H54 (cell line): ENCODE measurements around the gene GAS7.
"Not testable (repeated sequence)": the region's sequence is repeated elsewhere in the genome, so short reads cannot be mapped to it uniquely, and the experiment has no call there.

Experiments used
- DNase-seq: peaks from one replicate; pipeline ENCODE4 v3.0.0; 2011; ENCODE audit warnings: low spot score, mixed read lengths; ENCODE audit not compliant: insufficient read length
- FAIRE-seq: peaks from 3 replicates; lab custom pipeline; 2011; peaks lifted over from hg19 to GRCh38; lab: Jason Lieb, UNC
- POLR2A ChIP-seq: IDR thresholded peaks from 2 replicates; pipeline ENCODE4 v1.6.1; 2011; ENCODE audit warnings: low read depth, mild to moderate bottlenecking, low read length

The GAS7 gene

DNA sequence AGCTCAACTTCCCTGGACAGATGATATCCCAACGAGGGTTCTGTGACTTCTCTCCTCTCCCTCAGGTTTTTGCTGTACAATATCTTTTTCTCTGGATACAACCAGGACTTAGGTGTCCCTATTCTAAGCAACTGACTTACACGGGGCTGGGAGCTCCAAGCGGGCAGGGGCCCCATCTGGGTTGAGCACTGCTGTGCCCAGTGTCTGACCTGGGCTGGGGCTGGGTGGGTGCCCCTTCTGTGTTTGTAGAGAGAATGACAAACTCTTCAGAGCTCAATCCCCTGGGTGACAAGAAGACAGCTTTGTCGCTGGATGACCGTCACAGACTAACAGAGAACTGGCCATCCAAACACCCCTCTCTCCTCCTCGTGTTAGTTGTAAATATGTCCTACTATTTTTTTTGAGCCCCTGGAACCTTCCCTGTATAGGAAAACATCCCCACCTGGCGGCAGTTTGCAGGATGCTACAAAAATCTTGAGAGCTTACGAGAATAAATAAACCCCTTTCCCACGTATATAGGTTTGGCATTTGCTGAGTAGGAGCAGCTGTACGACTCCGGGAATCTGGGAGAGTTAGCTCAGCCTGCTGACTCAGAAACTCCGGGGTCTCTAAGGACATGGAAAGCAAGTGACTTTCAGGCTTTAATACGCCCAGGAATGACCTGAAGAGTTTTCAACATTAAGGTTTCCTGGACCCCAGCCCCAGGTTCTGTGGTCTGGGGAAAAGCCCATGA is 269.6 kb downstream of the GAS7 start:
- FAIRE-seq: no peak
- TF ChIP-seq POLR2A: no peak
- DNase-seq: peak; percentile 66

DNA sequence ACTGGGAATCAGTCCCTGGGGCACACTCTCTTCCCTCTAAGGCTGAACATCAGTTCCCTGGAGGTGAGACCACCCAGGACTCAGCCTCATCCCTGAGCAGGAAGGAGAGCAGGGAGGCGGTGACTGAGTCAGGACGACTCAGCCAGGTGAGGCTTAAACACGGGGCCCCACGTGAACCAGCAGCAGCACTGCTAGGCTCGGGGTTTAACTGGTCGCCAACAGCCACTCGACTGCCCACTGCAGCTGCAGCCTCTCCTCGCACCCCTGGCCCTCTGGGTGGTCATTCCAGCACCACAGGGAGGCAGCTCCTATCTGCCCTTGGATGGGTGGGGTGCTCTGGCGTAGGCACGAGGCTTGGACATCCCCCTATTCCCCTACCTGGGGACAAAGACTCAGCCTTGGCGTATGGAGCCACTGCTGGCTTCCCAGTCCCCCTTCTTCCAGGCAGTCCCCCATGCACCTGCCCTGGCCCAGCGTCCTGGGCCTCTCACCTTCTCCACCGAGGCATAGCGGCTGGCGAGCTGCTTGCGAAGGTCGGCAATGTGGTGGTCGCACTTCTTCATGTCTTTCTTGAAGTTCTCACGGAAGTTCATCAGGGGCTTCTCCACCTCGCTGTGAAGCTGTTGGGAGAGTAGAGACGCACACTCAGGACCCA is 272.1 kb downstream of the GAS7 start:
- TF ChIP-seq POLR2A: no peak
- DNase-seq: no peak
- FAIRE-seq: no peak

DNA sequence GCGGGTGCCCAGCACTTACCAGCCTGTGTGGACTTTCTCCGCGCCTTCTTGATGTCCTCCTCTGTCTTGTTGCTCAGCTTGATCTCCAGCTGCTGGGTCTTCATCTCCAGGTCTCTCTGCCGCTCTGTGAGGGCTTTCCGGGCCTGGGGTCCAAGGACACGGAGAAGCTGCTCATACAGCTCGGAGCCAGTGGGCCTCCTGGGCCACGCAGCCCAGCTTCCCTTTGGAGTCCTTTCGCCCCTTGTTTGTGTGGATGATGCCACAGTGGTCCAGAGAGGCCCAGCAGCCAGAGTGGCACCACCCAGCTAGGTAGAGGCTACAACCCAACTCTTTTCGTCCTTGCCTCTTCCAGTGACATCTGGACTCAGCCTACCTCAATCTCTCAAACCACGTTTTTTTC is 272.9 kb downstream of the GAS7 start:
- FAIRE-seq (no peak), DNase-seq (no peak)
- TF ChIP-seq POLR2A: no peak

DNA sequence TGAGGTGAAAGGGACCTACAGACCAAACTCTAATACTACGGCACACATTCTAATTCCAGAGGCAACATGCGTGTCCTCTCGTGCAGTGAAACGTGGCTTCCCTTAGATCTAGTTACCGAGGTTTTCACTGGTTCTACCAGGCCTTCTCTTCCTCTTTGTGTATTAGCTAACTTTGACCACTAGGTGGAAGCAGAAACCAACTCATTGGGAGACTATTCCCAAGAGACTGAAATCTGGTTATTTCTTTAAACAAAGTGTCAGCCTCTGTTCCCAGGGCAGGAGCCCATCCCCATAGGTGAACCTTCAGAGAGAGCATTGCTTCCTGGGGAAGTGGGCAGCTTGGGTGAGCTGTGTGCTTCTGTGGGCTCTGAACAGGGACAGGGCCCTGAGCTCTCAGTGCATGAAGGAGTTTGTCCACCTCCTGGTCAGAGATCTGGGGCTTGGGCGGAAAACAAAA is 273.6 kb downstream of the GAS7 start:
- TF ChIP-seq POLR2A: no peak
- DNase-seq: peak; percentile 60
- FAIRE-seq: peak; percentile 75

DNA sequence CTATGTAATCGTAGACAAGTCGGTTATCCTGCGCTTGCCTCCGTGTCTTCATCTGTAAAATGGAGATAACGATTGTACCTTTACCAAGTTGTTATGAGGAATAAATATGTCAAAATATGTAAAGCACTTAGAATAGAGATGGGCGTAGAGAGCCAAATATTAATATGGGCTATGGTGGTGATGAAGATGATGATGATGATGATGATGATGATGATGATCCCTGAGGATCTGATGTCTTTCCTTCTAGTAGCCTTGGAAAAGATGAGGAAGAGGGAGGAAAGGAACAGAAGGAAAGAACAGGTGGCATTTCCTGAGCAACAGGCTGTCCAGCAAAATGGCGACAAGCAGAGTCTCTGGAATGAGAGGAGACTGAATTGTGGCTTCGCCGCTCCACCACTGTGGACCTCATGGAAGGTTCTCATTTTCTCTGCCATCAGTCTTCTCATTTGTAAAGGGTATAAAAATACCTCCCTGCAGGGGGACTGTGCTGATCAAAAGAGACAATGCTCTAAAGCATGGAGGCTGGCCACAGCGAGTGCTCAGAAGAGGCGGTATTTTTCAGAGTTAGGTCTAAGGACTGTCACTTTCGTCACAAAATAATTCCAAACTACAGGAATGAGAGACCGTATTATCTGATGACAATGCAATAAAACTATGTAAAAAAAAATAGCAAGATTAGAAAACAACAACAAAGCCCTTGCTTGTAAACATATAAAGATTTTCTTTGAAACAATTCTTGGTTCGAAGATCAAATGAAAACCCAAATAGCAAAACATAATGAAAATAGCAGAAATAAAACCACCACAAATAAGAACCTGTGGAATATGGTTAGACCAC is 276.2 kb downstream of the GAS7 start:
- TF ChIP-seq POLR2A: no peak
- no peak for FAIRE-seq

DNA sequence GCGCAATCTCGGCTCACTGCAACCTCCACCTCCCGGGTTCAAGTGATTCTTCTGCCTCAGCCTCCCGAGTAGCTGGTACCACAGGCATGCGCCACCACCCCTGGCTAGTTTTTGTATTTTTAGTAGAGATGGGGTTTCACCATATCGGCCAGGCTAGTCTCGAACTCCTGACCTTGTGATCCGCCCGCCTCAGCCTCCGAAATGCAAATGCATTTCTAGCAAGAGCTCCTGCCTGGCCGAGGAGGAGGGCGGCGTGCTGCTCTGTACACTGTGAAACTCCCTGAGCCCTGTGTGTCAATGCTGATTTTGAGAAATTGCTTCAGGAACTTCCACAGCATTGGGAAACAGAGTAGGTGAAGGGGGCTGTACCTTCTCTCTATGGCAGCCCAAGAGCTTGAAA is 277.2 kb downstream of the GAS7 start:
- FAIRE-seq: not testable (repeated sequence)

More for the DNA sequence above, 276.2 kb downstream of the GAS7 start:
- DNase-seq: no peak

DNA sequence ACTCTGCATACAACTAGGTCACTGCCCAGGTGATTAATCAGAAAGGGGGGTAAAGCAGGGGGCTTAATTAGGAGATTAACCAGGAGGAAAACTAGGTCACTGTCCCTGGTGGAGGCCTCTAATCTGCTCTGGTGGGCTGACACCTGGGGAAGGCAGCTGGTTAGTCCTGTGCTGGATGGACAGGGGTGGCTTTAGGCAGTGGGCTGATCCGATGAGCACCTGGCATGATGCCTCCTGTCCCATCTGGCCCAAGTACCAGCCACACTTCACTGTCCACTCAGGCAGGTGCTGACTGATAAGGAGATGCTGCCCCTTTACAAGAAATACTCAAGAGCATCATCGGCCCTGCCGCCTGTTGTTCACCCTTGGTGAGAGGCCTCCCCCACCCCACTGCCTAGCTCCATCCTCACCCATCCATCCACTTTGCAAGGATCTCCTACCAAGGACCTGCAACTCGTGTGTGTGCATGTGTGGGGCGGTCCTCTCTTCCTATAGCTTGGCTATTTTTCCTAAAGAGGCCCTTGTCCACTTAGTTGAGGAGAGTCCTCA is 279.5 kb downstream of the GAS7 start:
- FAIRE-seq (no peak), DNase-seq (no peak)
- TF ChIP-seq POLR2A: no peak

More for the DNA sequence above, 277.2 kb downstream of the GAS7 start:
- DNase-seq: not testable (repeated sequence)

DNA sequence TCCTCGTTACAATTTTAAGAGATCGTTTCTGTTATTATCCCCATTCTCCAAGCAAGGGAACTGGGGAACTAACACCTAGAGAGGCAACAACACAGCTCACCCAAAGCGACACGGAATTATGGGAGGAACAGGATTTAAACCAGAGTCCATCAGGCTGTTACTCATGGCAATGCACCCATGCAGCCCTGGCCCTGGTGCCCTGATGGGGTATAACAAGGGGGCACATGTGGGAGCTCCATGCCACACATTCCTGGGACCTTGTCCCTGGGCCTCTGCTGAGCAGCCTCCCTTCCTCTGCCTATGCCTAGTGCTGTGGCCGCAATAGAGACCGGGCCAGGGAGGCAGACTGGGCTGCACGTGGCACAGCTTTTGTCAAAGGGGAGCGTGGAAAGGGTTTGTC is 280.1 kb downstream of the GAS7 start:
- TF ChIP-seq POLR2A: no peak
- FAIRE-seq (no peak), DNase-seq (no peak)

DNA sequence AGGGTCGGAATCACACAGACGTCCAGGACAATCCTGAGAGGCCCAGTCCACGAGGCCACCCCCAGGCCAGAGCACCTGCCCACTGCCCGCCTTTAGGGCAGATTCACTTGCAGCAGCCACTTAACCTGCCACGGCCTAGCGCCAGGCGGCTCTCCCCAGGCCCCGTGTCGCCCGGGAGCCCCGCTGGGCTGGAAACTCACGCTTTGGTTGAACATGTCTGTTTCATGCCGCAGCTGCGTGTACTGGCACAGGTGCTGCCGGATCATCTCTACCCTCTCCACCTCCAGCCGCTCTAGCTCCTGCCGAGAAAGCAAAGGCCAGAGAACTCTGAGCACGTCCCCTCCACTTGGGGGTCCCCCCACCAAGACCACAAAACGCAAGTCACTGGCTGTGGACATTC is 280.6 kb downstream of the GAS7 start:
- no peak for FAIRE-seq
- TF ChIP-seq POLR2A: no peak
- DNase-seq: no peak

DNA sequence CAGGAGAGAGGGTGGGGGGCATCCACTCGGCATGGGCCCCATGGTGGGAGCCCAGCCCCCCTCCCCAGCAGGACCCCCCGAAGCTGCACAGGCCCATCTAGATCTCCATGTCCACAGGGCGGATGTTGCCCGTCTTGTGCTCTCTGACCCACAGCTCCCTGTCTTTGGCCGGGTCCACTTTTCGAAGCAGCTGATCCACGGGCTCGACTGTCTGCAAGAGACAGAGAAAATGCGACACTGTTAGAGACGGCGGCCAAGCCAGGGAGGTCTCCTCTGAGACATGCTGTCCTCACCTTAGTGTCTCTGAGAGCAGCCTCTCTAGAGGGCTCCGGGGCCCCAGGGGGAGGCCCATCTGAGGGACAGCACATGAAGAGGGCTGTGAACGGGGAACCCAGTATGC is 281.3 kb downstream of the GAS7 start:
- DNase-seq: no peak
- no peak for TF ChIP-seq POLR2A
- no peak for FAIRE-seq

DNA sequence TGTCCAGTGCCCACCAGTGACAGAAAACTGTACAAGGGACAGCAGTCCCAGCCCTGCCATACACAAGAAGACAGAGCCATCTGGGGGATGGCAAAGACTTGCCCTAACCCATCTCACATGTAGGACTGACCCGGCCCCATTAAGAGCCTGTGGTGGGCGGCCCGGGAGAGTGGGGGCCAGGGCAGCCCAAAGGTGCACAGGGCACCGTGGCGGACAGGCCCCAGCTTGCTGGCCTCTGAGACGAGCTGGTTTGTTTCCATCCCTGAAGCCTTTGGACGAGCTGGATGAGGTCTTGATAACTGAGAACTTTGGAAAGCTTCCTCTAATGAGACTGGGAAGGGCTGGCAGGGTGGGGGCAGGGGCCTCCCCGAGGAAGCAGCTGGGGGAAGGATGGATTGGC is 282.3 kb downstream of the GAS7 start:
- FAIRE-seq (no peak), DNase-seq (no peak)
- no peak for TF ChIP-seq POLR2A

DNA sequence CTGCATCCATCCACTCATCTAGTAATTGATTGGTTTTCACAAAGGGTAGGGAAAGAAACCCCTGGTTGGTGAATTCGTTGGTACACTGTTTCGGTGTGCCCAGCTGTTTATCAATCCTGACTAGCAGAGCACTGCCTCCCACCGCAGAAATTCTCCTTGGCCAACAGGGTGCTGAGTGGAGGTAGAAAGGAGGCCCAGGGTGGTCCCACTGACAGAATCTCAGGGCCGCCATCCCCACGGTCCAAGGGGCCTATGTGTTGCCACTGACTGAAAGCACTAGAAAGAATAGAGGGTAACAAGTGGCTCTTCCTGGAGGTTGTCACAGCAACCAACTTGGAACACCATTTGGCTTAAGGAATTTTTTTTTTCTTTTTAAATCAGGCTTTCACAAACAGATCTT is 284.9 kb downstream of the GAS7 start:
- FAIRE-seq (no peak), DNase-seq (no peak)
- TF ChIP-seq POLR2A: no peak

DNA sequence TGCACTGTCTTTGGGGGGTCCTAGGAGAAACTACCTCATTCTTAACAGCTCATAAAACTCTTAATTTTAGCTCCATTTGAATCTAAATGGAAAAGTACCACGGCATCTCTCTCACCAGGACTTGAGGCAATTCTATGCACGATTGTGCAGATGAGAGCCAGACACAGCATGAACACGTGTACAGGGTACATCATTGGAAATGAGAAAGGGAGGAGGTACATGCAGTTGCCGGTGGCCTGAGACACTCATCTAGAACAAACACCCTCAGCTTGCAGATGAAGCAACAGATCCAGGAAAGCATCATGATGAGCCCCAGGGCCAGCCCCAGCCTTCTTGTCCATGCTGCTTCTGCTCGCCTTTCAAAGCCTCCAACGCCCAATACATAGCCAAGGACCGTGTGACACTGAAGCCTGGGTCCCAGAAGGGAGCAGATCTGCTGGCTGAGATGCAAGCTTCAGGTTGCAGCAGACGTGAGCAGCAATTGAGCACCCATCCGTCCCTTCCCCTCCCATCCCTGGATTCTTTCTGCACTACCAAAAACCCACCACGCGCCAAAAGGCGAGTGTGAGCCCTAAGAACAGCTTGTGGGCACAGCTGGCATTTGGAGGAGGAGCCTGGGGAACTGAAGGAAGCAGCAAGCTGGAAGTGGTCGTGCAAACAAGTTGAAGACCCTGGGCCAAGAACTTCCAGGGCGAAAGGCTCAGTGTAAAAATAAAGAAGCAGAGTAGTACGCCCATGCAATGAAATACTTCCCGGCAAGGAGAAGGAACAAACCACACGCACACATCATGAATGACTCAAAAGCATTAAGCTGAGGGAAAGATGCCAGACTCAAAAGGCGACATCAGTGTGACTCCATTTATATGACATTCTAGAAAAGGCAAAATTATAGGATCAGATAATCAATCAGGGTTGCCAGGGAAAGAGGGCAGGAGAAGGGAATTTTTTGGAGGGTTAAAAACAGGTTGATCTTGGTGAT is 286.0 kb downstream of the GAS7 start:
- no peak for FAIRE-seq
- no peak for TF ChIP-seq POLR2A
- no peak for DNase-seq
